SK-N-SH (cell line): ENCODE data around the gene FYCO1.

Experiments
- ELF1 ChIP-seq: IDR thresholded peaks from 2 replicates; pipeline ENCODE4 v1.4.0; 2012
- EZH2phosphoT487 ChIP-seq: fragments of 200-600 bp; sonication (generic); IDR thresholded peaks from 2 replicates; pipeline ENCODE4 v1.6.1; 2017; ENCODE audit warnings: low read depth, mixed run types, mild to moderate bottlenecking, antibody characterized with exemption, moderate library complexity, borderline replicate concordance
- GABPA ChIP-seq: IDR thresholded peaks from 2 replicates; pipeline ENCODE4 v1.4.0; 2012; ENCODE audit warnings: low read depth, mild to moderate bottlenecking
- NRF1 ChIP-seq: IDR thresholded peaks from 2 replicates; pipeline ENCODE4 v1.6.1; 2012; ENCODE audit warnings: low read depth, mild to moderate bottlenecking, low read length
- POLR2AphosphoS5 ChIP-seq: IDR thresholded peaks from 2 replicates; pipeline ENCODE4 v1.6.1; 2012; ENCODE audit warnings: low read depth, low read length
- RAD21 ChIP-seq: IDR thresholded peaks from 2 replicates; pipeline ENCODE4 v1.6.1; 2012; ENCODE audit warnings: mild to moderate bottlenecking, low read length
- TEAD4 ChIP-seq: IDR thresholded peaks from 2 replicates; pipeline ENCODE4 v1.4.0; 2012; ENCODE audit warnings: mild to moderate bottlenecking, borderline replicate concordance; ENCODE audit not compliant: insufficient read depth
- TF ChIP-seq, protein P1 (sequence below): fragments of 200-600 bp; sonication (generic); IDR thresholded peaks from 2 replicates; pipeline ENCODE4 v1.6.1; 2017; ENCODE audit warnings: antibody characterized with exemption, mild to moderate bottlenecking, moderate library complexity
- TF ChIP-seq, protein P2 (sequence below): IDR thresholded peaks from 2 replicates; pipeline ENCODE4 v1.6.1; 2012; ENCODE audit warnings: mild to moderate bottlenecking, low read depth, low read length, moderate library complexity

DNA sequence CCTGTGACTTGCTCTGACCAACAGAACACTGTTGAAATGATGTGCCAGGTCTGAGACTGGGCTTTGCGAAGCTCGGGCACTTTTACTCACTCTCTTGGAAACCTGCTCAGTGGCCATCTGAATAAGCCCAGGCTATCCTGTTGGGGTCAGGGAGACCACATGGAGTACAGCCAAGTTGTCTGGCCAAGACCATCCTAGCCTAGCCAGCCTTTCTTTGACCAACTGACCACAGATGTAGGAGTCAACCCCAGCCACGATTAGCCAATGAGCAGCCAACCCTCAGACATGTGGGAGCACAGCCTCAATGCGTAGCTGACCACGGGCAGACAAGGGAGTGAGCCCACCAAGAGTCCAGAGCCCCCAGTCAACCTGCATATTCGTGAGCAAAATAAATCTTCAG, 83.2 kb downstream of the FYCO1 start:
- TF ChIP-seq, protein P1, sequence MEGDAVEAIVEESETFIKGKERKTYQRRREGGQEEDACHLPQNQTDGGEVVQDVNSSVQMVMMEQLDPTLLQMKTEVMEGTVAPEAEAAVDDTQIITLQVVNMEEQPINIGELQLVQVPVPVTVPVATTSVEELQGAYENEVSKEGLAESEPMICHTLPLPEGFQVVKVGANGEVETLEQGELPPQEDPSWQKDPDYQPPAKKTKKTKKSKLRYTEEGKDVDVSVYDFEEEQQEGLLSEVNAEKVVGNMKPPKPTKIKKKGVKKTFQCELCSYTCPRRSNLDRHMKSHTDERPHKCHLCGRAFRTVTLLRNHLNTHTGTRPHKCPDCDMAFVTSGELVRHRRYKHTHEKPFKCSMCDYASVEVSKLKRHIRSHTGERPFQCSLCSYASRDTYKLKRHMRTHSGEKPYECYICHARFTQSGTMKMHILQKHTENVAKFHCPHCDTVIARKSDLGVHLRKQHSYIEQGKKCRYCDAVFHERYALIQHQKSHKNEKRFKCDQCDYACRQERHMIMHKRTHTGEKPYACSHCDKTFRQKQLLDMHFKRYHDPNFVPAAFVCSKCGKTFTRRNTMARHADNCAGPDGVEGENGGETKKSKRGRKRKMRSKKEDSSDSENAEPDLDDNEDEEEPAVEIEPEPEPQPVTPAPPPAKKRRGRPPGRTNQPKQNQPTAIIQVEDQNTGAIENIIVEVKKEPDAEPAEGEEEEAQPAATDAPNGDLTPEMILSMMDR, result no peak
- no peak for TF ChIP-seq GABPA
- no peak for TF ChIP-seq POLR2AphosphoS5
- TF ChIP-seq, protein P2, sequence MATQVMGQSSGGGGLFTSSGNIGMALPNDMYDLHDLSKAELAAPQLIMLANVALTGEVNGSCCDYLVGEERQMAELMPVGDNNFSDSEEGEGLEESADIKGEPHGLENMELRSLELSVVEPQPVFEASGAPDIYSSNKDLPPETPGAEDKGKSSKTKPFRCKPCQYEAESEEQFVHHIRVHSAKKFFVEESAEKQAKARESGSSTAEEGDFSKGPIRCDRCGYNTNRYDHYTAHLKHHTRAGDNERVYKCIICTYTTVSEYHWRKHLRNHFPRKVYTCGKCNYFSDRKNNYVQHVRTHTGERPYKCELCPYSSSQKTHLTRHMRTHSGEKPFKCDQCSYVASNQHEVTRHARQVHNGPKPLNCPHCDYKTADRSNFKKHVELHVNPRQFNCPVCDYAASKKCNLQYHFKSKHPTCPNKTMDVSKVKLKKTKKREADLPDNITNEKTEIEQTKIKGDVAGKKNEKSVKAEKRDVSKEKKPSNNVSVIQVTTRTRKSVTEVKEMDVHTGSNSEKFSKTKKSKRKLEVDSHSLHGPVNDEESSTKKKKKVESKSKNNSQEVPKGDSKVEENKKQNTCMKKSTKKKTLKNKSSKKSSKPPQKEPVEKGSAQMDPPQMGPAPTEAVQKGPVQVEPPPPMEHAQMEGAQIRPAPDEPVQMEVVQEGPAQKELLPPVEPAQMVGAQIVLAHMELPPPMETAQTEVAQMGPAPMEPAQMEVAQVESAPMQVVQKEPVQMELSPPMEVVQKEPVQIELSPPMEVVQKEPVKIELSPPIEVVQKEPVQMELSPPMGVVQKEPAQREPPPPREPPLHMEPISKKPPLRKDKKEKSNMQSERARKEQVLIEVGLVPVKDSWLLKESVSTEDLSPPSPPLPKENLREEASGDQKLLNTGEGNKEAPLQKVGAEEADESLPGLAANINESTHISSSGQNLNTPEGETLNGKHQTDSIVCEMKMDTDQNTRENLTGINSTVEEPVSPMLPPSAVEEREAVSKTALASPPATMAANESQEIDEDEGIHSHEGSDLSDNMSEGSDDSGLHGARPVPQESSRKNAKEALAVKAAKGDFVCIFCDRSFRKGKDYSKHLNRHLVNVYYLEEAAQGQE, result no peak
- no peak for TF ChIP-seq NRF1
- no peak for TF ChIP-seq TEAD4
- no peak for TF ChIP-seq EZH2phosphoT487
- TF ChIP-seq RAD21, result no peak
- TF ChIP-seq ELF1, result no peak
